Measurements from ENCODE around the gene TBC1D3I. TPM values are rescaled to one million over a fixed set of nuclear protein-coding genes. Genes with fewer than 3 reads are reported as not detected.
A peak's percentile ranks its signal among the peaks of the same experiment; 100 is the strongest.
"Not testable (repeated sequence)": the region's sequence is repeated elsewhere in the genome, so short reads cannot be mapped to it uniquely, and the experiment has no call there.

The TBC1D3I gene
- total RNA-seq (ENCODE audit: low replicate concordance): 0.09 TPM in 1 of 2 replicates, not detected in the other

DNA sequence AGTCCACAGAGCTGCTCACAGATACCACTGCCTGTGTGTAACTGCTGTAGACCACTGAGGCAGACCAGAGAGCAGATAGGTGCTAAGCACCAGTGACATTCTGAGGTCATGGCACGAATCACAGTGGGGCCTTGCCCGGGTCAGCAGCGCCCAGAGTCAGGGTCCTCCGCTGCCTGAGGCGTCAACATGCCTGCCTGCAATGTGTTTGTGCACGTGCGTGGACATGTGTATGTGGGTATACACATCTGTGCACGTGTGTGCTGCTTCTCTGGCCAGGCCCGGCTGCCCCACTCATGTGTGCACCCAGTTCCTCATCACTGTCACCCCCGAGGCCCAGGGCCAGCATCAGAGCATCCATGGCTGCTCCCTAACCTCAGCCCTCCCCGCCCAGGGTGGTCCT lies at the start of gene TBC1D3I:
Gene TBC1D3I, minus strand, starts transcription at position 101 of the 400 bp plus-strand sequence. CDS start 1,585 bp downstream, outside the sequence.
- not testable (repeated sequence) for DNase-seq (ENCODE audit: low read depth); H3K4me3 ChIP-seq (ENCODE audit: low read depth, low read length)

DNA sequence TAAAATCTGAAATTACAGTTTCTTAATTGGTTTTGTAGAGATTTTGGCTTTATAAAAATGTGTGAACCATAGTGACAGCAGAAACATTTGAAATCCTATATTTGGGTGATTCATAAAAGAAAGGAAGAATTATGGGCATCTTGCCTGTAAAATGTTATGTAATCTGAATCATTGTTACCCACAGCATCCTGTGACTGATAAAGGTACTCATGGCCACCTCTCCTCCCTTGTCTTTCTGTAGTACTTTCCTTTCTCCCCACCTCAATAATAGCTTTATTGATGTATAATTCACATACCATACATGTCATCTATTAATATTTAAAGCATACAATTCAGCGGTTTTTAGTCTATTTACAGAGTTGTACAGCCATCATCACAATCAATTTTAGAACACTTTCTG lies 30.8 kb upstream of the TBC1D3I start:
- H3K4me3 ChIP-seq (ENCODE audit: low read depth, low read length): not testable (repeated sequence)

DNA sequence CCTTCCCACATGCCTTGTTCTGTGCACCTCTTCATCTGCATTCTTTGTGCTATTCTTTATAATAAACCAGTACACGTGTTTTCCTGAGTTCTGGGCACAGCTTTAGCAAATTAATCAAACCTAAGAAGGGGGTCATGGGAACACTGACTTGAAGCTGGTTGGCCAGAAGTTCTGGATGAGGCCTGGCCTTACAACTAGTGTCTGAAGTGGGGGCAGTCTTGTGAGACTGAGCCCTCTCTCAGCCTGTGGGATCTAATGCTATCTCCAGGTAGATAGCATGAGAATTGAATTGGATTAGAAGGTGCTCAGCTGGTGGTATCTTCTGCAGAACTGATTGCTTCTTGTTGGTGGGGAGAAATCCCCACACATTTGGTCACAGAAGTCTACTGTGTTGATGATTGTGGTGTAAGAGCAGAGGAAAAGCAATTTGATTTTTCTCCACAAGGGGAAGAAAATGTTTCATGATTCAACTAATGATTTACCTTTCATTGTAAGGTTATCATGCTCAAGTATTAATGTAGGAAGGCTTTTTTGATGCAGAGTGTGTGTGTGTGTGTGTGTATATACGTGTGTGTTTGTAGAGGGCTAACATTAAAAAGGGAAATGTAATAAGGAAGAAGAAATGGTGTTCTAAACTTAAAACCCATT lies 25.7 kb upstream of the TBC1D3I start:
- not testable (repeated sequence) for H3K4me3 ChIP-seq (ENCODE audit: low read depth, low read length); DNase-seq (ENCODE audit: low read depth)

More for the DNA sequence above, 30.8 kb upstream of the TBC1D3I start:
- DNase-seq (ENCODE audit: low read depth): not testable (repeated sequence)

DNA sequence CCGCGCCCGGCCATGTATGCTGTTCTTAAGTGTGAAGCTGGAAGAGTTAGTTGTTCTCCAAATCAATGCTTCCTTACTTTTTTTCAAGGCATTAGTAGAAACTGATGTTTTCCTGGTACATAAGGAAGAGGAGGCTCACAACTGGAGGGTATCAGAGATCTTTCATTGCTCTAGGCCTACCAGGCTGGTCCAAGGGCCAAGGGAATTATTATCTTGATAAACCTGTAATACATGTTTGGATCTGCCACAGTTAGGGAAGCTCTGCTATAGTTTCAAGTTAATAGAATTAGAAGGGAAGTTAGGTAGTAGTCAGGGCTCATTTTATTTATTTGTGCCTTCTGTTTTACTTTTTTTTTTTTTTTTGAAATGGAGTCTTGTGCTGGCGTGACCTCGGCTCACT lies 19.8 kb upstream of the TBC1D3I start:
- not testable (repeated sequence) for DNase-seq (ENCODE audit: low read depth); H3K4me3 ChIP-seq (ENCODE audit: low read depth, low read length)

DNA sequence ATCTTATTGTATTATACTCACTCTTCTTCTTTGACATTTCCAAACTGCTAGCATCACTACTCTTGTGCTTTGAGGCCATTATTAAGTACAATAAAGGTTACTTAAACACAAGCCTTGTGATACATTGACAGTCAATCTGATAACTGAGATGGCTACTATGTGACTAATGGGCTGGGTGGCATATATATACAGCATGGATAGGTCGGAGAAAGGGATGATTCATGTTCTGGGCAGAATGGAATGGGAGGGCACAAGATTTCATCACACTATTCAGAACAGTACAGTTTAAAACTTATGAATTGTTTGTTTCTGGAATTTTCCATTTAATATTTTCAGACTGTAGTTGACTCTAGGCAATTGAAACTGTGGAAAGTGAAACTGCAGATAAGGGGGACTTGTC lies 18.9 kb upstream of the TBC1D3I start:
- not testable (repeated sequence) for DNase-seq (ENCODE audit: low read depth); H3K4me3 ChIP-seq (ENCODE audit: low read depth, low read length)

DNA sequence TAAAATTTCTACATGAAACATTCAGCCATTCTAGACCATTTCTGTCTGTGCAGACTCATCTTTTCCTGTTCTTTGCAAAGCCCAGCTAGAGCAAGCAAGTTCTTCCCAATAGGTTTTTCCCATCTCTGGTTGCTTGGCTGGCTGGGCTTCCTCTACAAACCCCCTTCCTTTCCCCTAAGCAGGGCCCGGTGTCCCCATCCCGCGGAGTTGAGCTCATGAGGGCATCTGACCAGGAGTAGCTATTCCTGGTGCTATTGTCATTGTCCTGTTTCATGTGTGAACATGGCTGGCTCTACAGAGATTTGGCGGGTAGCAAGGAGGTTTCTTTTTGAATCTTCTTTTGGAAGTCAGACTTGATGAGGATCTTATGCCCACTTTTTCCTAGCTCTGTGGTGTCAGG lies 22.3 kb downstream of the TBC1D3I start:
- not testable (repeated sequence) for DNase-seq (ENCODE audit: low read depth); H3K4me3 ChIP-seq (ENCODE audit: low read depth, low read length)

DNA sequence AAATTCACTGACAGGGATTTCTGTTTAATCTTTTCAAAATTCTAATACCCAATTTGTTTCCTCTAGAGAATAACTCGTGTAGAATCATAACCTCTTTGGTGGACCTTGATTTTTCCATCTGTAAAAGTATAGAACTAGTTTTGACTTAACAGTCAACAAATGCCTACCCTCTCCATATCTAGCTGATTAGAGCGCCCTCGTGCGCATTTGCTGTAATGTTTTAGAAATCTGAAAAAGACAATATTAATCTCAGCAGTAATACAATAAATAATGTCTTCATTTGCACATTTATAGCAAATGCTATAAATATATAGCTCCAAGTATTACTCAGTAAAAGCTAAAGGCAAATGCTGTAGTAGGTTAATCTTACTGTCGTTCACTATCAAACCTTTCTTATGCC lies 34.7 kb downstream of the TBC1D3I start:
- DNase-seq (ENCODE audit: low read depth); H3K4me3 ChIP-seq (ENCODE audit: low read depth, low read length): not testable (repeated sequence)

DNA sequence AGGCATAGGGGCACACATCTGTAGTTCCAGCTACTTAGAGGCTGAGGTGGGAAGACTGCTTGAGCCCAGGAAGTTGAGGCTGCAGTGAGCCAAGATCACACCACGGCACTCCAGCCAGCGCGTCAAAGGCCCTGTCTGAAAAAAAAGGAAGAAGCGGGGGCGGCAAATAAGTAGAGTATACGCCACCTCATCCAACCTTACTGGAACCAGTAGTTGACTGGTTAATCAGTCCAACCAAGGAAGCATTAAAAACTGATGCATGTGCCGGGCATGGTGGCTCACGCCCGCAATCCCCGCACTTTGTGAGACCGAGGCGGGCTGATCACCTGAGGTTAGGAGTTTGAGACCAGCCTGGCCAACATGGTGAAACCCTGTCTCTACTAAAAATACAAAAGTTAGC lies 41.4 kb downstream of the TBC1D3I start:
- DNase-seq (ENCODE audit: low read depth); H3K4me3 ChIP-seq (ENCODE audit: low read depth, low read length): not testable (repeated sequence)

DNA sequence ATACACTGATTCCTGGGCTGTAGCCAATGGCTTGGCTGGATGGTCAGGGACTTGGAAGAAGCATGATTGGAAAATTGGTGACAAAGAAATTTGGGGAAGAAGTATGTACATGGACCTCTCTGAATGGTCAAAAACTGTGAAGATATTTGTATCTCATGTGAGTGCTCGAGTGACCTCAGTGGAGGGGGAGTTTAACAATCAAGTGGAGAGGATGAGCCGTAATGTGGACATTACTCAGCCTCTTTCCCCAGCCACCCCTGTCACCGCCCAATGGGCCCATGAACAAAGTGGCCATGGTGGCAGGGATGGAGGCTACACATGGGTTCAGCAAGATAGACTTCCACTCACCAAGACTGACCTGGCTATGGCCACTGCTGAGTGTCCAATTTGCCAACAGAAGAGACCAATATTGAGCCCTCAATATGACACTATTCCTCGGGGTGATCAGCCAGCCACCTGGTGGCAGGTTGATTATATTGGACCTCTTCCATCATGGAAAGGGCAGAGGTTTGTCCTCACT lies 42.7 kb downstream of the TBC1D3I start:
- not testable (repeated sequence) for DNase-seq (ENCODE audit: low read depth); H3K4me3 ChIP-seq (ENCODE audit: low read depth, low read length)

DNA sequence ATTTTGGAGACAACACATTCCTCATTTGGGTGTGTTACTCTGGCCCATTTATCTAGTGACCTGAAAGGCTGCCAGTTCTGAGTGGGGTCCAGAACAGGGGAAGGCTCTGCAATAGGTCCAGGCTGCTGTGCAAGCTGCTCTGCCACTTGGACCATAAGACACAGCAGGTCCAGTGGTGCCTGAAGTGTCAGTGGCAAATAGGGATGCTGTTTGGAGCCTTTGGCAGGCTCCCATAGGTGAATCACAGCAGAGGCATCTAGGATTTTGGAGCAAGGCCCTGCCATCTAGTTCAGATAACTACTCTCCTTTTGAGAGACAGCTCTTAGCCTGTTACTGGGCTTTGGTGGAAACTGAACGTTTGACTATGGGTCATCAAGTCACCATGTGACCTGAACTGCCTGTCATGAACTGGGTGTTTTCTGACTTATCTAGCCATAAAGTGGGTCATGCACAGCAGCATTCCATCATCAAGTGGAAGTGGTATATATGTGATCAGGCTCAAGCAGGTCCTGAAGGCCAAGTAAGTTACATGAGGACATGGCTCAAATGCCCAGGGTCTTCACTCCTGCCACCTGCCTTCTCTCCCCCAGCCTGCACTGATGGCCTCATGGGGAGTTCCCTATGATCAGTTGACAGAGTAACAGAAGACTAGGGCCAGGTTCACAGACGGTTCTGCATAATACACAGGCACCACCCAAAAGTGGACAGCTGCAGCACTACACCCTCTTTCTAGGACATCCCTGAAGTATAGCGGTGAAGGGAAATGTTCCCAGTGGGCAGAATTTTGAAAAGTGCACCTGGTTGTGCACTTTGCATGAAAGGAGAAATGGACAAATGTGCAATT lies 43.4 kb downstream of the TBC1D3I start:
- peak; percentile 38 for DNase-seq (ENCODE audit: low read depth)
- H3K4me3 ChIP-seq (ENCODE audit: low read depth, low read length): not testable (repeated sequence)

DNA sequence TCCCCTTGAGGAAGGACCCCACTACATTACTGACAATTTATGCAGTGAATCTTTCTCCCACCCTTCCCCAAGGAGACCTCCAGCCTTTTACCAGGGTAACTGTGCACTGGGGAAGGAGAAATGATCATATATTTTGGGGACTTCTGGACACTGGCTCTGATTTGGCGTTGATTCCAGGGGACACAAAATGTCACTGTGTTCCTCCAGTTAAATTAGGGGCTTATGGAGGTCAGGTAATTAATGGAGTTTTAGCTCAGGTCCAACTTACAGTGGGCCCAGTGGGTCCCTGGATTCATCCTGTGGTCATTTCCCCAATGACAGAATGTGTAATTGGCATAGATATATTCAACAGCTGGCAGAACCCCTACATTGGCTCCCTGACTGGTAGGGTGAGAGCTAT lies 44.8 kb downstream of the TBC1D3I start:
- H3K4me3 ChIP-seq (ENCODE audit: low read depth, low read length); DNase-seq (ENCODE audit: low read depth): not testable (repeated sequence)

DNA sequence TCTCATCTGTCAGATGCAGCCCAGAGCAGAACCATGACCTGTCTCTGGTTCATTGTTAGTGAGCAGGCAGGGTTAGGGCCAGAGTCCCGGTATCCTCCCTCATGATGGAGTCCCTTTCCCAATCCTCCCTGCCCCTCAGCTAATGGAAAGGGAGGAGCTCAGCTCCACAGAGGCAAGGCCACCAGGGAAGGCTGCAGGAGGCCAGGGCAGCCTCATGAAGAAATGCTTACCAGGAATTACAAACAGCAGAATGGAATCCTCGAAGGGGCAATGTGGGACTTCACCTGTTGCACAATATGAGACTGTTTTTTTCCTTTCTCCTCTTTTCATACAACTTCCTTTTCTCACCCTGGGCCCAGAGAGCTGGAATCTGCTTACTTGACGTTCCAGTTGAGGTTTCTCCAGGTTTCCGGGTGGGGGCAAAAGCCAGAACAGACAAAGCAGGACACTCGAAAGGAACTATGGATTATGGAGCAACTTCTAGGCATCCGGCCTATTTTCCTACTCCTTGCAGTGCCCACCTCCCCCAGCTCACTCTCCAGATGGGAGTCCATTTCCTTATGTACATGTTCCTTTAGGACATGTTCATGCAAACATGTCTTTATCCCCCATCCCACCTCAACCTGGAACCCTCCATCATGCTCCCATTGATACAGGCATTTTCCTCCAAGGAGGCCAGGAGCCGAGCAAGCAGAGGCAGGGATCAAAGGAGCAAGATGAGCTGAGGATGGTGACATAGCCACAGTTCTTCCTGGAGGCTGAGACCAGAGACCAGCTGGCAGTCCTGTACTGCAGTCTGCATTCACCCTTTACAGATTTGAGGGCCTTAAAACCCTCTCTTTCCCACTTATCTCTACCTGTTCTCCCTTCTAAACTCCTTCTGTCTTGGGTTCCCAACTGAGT lies 48.7 kb downstream of the TBC1D3I start:
- H3K4me3 ChIP-seq (ENCODE audit: low read depth, low read length); DNase-seq (ENCODE audit: low read depth): not testable (repeated sequence)

DNA sequence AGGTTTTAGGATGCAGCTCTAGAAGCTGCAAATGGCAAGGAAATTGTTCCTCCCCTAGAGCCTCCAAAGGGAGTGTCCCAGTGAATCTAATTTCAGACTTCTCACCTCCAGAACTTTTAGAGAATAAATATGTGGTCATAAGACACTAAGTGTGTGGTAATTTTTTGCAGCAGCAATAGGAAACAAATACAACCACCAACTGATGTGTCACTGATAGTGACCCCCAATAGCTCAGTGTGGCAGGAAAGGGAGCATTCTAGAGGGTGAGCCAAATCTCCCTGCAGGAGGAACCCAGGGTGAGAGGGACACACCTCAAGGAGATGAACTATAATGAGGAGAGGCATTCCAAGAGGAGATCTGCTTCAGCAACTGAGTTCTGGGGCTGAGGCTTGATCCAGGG lies 49.5 kb downstream of the TBC1D3I start:
- TF ChIP-seq, protein P1, sequence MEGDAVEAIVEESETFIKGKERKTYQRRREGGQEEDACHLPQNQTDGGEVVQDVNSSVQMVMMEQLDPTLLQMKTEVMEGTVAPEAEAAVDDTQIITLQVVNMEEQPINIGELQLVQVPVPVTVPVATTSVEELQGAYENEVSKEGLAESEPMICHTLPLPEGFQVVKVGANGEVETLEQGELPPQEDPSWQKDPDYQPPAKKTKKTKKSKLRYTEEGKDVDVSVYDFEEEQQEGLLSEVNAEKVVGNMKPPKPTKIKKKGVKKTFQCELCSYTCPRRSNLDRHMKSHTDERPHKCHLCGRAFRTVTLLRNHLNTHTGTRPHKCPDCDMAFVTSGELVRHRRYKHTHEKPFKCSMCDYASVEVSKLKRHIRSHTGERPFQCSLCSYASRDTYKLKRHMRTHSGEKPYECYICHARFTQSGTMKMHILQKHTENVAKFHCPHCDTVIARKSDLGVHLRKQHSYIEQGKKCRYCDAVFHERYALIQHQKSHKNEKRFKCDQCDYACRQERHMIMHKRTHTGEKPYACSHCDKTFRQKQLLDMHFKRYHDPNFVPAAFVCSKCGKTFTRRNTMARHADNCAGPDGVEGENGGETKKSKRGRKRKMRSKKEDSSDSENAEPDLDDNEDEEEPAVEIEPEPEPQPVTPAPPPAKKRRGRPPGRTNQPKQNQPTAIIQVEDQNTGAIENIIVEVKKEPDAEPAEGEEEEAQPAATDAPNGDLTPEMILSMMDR (IDR thresholded peaks at IDR 0.05; ENCODE audit: insufficient read depth, low read length): no peak
- DNase-seq (ENCODE audit: low read depth): no peak
- H3K4me3 ChIP-seq (ENCODE audit: low read depth, low read length): no peak overlapping the region
